ENCODE data around the gene GAB2. TPM values are rescaled to one million over a fixed set of nuclear protein-coding genes. Genes with fewer than 3 reads are reported as not detected.

The GAB2 gene
- total RNA-seq, 1 experiment from 2014 or later, result 3.3 TPM

- Histone ChIP-seq H3K23ac (ENCODE audit: insufficient read length, low read depth, low read length) (no peak overlapping the region), H2BK120ac (ENCODE audit: low read depth, low read length, poor library complexity, severe bottlenecking) (no peak overlapping the region), H4K8ac (replicated peaks; ENCODE audit: insufficient read length, low read depth, low read length) (no peak overlapping the region), H4K20me1 (ENCODE audit: control insufficient read depth, insufficient read depth, insufficient read length) (no peaks in the 10 kb centered on the region), H3K9me3 (ENCODE audit: control insufficient read depth, low read depth, low read length) (no peaks in the 10 kb centered on the region), H3K4me1 (ENCODE audit: insufficient read depth, low read length) (peaks cover 7% of the 10 kb centered on the region; the same call in 1 of the 2 replicates), H3K27me3 (ENCODE audit: insufficient read depth, low read length) (peaks cover 6% of the 10 kb centered on the region; the same call in 1 of the 2 replicates), H3K79me2 (ENCODE audit: insufficient read depth, low read length) (no peaks in the 10 kb centered on the region), H3K23me2 (ENCODE audit: insufficient read length, low read depth, low read length, poor library complexity, severe bottlenecking) (no peaks in the 10 kb centered on the region), H3K4ac (ENCODE audit: low read depth, low read length) (no peak overlapping the region), H3K4me2 (ENCODE audit: insufficient read depth, insufficient read length, low read length) (no peak overlapping the region), H3K18ac (ENCODE audit: insufficient read length, low read depth, low read length) (no peak overlapping the region), H4K5ac (ENCODE audit: insufficient read length, low read depth, low read length) (no peak overlapping the region), H3T11ph (ENCODE audit: low read length) (no peak overlapping the region), H3K14ac (ENCODE audit: insufficient read depth, low read length) (no peak overlapping the region), H3K27ac (ENCODE audit: insufficient read length, low read depth, low read length) (no peak overlapping the region), H3K56ac (ENCODE audit: insufficient read length, low read depth, low read length) (no peak overlapping the region), H2BK15ac (ENCODE audit: low read depth, low read length) (no peak overlapping the region), H4K91ac (ENCODE audit: insufficient read length, low read depth, low read length) (no peak overlapping the region), H2AFZ (ENCODE audit: low read length) (no peak overlapping the region), H3K9ac (ENCODE audit: extremely low read depth, insufficient read length, low read length) (no peak overlapping the region), H2BK12ac (ENCODE audit: insufficient read length, low read depth, low read length) (no peak overlapping the region), H2AK5ac (ENCODE audit: insufficient read length, low read length) (no peak overlapping the region), H3K79me1 (ENCODE audit: insufficient read depth, low read depth, low read length, poor library complexity, severe bottlenecking) (no peaks in the 10 kb centered on the region), H2BK5ac (ENCODE audit: insufficient read length, low read length) (no peak overlapping the region), H2BK20ac (ENCODE audit: low read depth, low read length, poor library complexity, severe bottlenecking) (no peak overlapping the region)
- Mint-ChIP-seq H3K27me3 (ENCODE audit: low read depth) (peaks cover 22% of the 10 kb centered on the region), H3K36me3 (ENCODE audit: insufficient read depth in 1 of 3, low read depth in 3 of 3) (no peaks in the 10 kb centered on the region; a peak in 1 of 7 replicates), H3K27ac (no peak overlapping the region), H3K9me3 (no peaks in the 10 kb centered on the region), H3K4me3 (no peak overlapping the region), H3K4me1 (peaks cover 16 to 18% of the 10 kb centered on the region in 2 experiments)
- no peak for TF ChIP-seq CTCF (conservative IDR thresholded peaks at IDR 0.05)
- no peak for DNase-seq
- WGBS (ENCODE audit: extremely low coverage, insufficient read length, low lambda C conversion rate), result no CpG with 5 or more reads among the region's 3 CpGs
These were observed 14.8 kb downstream of the GAB2 start for GRCh38 chr11:78402847-78403246.

All from H9 (cell line).